EL (cell line): ENCODE data around the gene ARHGEF28.

Experiments used
- DNase-seq: peaks from one replicate; pipeline ENCODE4 v3.0.0-alpha.2; 2016

The ARHGEF28 gene

GRCh38 chr5:73783828-73784227, 157.8 kb downstream of the ARHGEF28 start:
- peak; percentile 11 for DNase-seq

- DNase-seq, result no peak
Measured at GRCh38 chr5:73786043-73786831, 160.2 kb downstream of the ARHGEF28 start.

- DNase-seq, result no peak
Measured at GRCh38 chr5:73789851-73790281, 163.9 kb downstream of the ARHGEF28 start.

GRCh38 chr5:73791389-73791788, 165.4 kb downstream of the ARHGEF28 start:
- no peak for DNase-seq

GRCh38 chr5:73792687-73793320, 166.8 kb downstream of the ARHGEF28 start:
- DNase-seq, result peak; percentile 76

GRCh38 chr5:73793911-73794310, 167.9 kb downstream of the ARHGEF28 start:
- DNase-seq, result peak; percentile 52

GRCh38 chr5:73796164-73797131, 170.5 kb downstream of the ARHGEF28 start:
- DNase-seq, result peak; percentile 95

GRCh38 chr5:73797132-73797510, 171.1 kb downstream of the ARHGEF28 start:
- no peak for DNase-seq

- no peak for DNase-seq
Measured at GRCh38 chr5:73799401-73799972, 173.5 kb downstream of the ARHGEF28 start.

GRCh38 chr5:73801686-73802085, 175.7 kb downstream of the ARHGEF28 start:
- DNase-seq, result no peak

GRCh38 chr5:73805449-73805848, 179.5 kb downstream of the ARHGEF28 start:
- no peak for DNase-seq

GRCh38 chr5:73808911-73809310, 182.9 kb downstream of the ARHGEF28 start:
- no peak for DNase-seq

GRCh38 chr5:73810429-73810828, 184.4 kb downstream of the ARHGEF28 start:
- DNase-seq, result no peak

GRCh38 chr5:73812457-73812856, 186.5 kb downstream of the ARHGEF28 start:
- no peak for DNase-seq

- no peak for DNase-seq
Measured at GRCh38 chr5:73812962-73813588, 187.1 kb downstream of the ARHGEF28 start.

- no peak for DNase-seq
Measured at GRCh38 chr5:73814233-73814846, 188.3 kb downstream of the ARHGEF28 start.

- DNase-seq, result peak; percentile 57
Measured at GRCh38 chr5:73815631-73816030, 189.6 kb downstream of the ARHGEF28 start.

GRCh38 chr5:73816656-73817420, 190.8 kb downstream of the ARHGEF28 start:
- peak; percentile 81 for DNase-seq

- peak; percentile 70 for DNase-seq
Measured at GRCh38 chr5:73818357-73818756, 192.4 kb downstream of the ARHGEF28 start.

- peak; percentile 22 for DNase-seq
Measured at GRCh38 chr5:73820326-73820725, 194.3 kb downstream of the ARHGEF28 start.

GRCh38 chr5:73821003-73821402, 195.0 kb downstream of the ARHGEF28 start:
- no peak for DNase-seq
